HG03457 (cell line): ENCODE measurements around the gene EMCN.

Source experiments
- ATAC-seq: cut with Tn5 transposase; IDR thresholded peaks from one replicate; pipeline ENCODE4 v1.9.1; 2021; ENCODE audit warnings: moderate number of reproducible peaks; ENCODE audit not compliant: unreplicated experiment

The EMCN gene

DNA sequence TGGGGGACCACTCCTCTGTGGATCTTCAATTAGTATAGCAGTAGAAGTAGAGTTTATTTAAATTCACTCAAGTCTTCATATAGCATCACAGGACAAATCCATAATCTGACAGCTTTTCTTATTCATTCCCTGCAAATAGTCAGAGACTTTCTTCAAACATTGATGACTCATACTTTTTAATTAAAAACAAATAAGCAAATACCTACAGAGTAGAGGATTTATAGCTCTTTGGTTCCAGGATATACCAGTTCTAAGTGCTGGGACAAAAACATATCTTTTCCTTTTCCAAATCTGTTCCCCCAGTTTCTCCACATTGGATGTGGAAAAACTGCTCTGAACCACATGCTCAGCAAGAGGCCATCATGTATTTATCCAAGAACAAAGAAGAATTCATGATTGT, 24.1 kb downstream of the EMCN start:
- ATAC-seq, result no peak

DNA sequence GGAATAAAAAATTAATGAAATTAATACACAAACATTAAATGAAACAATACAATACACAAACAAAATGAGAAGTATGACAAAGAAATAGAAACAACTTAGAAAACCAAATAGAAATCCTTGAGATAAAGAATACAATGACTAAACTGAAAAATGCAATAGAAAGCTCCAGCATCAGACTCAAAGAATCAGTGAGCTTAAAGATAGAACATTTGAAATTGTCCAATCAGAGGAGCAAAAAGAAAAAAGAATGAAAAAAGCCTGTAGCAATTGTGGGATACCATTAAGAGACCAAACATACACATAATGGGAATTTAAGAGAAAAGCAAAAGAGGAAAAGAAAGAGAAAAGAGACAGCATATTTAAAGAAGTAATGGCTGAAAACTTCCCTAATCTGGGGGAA, 25.7 kb downstream of the EMCN start:
- ATAC-seq, result no peak

GRCh38 chr4:100489305-100489704, 28.5 kb downstream of the EMCN start:
- no peak for ATAC-seq

DNA sequence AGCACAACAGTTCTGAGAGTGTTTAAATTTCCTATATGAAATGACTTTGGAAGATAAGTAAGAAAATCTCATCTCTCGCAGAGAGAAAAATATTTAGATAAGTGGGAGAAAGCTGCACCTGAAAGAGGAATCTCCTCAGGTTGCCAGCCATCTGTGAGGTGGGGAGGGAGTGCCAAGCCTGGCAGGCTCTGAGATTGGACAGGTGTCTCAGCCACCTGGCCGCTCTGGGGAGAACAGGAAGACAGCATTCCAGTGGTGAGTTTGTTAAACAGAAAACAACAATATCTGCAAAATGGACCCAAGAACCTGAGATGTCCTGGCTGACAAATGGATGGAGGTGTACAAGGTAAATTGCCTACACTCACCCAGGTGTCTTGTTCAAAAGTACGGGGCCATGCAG, 31.3 kb downstream of the EMCN start:
- ATAC-seq, result no peak

DNA sequence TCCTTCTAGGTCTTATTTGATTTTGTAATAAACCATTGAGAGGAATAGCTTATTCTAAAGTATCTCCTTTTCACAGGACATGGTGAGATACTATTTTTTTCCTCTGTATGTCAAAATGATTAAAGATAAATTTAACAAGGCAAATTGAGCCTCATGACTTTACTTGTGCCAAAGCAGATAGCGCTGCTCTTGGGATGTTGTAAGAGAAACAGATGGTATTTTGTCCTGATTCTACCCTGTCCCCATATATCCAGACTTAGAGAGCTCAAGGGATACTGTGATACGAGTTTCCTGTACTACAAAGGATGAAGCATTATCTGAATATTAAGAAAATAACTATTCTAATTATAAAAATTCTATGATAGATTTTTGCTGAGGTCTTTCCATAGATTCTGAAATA, 34.0 kb downstream of the EMCN start:
- no peak for ATAC-seq

DNA sequence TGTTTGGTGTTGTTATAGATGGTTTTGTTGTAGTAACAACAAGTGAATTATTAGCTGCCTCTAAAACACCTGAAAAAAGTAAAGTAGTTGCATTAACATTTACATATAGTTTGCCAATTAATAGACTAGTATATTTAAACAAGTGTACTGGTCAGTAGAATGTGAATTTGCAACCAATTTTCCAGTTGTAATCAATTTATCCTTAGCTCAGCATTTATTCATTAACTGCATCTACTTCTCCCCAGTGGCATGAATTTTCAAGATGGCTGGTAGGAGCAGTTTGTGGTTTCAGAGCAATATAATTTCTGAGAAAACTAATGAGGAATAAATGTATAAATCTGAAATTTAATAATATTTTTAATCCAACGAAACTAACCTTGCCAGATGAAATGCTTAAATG, 37.9 kb downstream of the EMCN start:
- ATAC-seq, result no peak

- ATAC-seq, result no peak
These were observed 48.3 kb downstream of the EMCN start for GRCh38 chr4:100469555-100469954.

GRCh38 chr4:100466501-100466900, 51.3 kb downstream of the EMCN start:
- no peak for ATAC-seq

GRCh38 chr4:100461807-100462605, 55.8 kb downstream of the EMCN start:
- no peak for ATAC-seq

GRCh38 chr4:100450449-100450848, 67.4 kb downstream of the EMCN start:
- ATAC-seq, result no peak

GRCh38 chr4:100431416-100431815, 86.4 kb downstream of the EMCN start:
- no peak for ATAC-seq

GRCh38 chr4:100430451-100430850, 87.4 kb downstream of the EMCN start:
- no peak for ATAC-seq

GRCh38 chr4:100429616-100430015, 88.2 kb downstream of the EMCN start:
- no peak for ATAC-seq

DNA sequence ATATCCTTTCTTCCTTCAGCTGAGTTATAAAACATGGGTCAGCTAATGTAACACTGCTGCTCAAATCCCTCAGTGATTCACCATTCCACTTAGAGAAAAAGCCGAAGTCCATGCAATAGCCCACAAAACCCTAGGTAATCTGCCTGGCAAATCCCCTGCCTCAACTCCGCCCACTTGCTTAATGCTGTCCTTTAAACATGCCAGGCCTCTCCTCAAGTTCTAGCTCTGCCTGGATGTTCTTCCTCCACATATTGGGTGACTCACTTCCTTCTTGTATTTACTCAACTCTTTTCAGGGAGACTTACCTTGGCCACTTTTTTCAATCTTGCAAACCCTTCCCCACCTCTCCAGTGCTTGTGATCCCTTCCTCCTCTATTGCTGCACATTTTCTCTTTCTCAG, 89.8 kb downstream of the EMCN start:
- ATAC-seq, result no peak

DNA sequence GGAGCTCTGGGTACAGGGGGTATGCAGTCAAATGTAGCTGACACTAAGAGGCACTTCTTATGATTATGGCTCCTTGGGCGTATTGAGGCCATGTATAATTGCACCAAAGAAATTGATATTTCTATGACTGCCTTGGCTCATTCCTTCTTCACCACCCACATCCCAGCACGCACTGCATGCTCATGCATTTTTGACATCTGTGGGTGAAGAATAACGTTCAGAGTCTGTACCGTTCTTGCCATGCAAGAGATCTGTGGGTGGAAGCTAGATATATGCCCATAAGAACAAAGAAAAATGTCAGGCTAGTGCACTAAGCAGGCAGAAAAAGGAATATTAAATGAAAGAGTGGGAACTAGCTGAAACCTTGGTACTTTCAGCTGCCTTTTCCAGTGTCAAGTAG, 93.4 kb downstream of the EMCN start:
- no peak for ATAC-seq

GRCh38 chr4:100422894-100423293, 94.9 kb downstream of the EMCN start:
- no peak for ATAC-seq

DNA sequence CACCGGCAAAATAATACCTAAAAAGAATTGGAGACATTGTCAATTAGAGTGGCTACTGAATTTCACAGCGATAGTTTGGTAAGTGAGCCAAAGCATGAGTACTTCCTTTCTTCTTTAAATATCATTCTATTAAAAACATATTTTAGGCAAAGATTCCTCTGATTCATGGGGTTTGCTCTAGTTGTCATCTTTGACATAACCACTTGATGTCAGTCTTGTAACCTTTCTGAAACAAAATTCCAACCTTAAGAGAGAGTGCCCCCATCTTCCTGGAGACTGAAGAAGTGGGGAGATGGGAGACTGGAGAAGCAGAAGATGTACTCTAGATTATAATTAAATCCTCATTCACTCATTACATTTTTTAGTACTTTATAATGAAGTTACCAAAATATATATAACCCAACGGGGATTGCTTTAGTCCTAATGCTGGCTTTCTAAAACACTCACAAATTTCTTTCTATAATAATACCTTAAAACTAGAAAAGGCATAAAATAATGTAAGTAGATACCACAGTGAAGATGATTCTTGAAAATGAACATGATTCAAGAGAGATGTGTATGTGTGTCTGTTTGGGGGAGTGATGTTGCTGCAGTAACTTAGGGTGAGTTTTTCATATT, 96.4 kb downstream of the EMCN start:
- no peak for ATAC-seq

- ATAC-seq, result no peak
These were observed 97.3 kb downstream of the EMCN start for GRCh38 chr4:100420571-100420970.

GRCh38 chr4:100417565-100417964, 100.3 kb downstream of the EMCN start:
- no peak for ATAC-seq

- no peak for ATAC-seq
These were observed 103.6 kb downstream of the EMCN start for GRCh38 chr4:100414016-100414790.

- ATAC-seq, result no peak
These were observed 126.0 kb downstream of the EMCN start for GRCh38 chr4:100391863-100392262.

DNA sequence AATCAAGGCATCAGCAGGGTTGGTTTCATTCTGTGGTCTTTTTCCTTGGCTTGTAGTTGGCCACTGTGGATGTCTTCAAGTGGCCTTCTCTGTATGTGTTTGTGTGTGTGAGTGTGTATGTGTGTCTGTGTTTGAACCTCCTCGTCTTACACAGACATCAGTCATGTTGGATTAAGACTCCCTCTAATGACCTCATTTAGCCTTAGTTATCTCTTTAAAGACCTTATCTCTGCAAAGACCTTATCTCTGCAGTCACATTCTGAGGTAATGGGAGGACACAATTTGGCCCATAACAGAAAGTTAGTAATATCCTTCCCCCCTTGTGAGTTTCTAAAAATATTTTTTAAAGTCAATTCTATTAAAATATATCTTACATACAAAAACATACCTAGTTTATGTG, 126.7 kb downstream of the EMCN start:
- ATAC-seq, result no peak
